Transverse colon (tissue), 3 donors: ENCODE data around the gene SERPINB6.

ENCODE experiments used
- EP300 ChIP-seq: sonication (generic); formaldehyde crosslinking; IDR thresholded peaks from one replicate; pipeline ENCODE4 v1.6.1; 2017; ENCODE audit warnings: antibody characterized with exemption, low read depth
- TF ChIP-seq, protein P1 (sequence below), 5 experiments: fragments of 200-600 bp in 3 of 5; fragments of 450-650 bp in 2 of 5; sonication (generic) in 3 of 5; IDR thresholded peaks; 1 replicate in 2 of 5; 2 replicates in 3 of 5; pipeline ENCODE4 v1.5.1; 2016 to 2017; ENCODE audit warnings: antibody characterized with exemption in 5 of 5, inconsistent platforms in 3 of 5, mild to moderate bottlenecking in 2 of 5, moderate library complexity in 1 of 5

DNA sequence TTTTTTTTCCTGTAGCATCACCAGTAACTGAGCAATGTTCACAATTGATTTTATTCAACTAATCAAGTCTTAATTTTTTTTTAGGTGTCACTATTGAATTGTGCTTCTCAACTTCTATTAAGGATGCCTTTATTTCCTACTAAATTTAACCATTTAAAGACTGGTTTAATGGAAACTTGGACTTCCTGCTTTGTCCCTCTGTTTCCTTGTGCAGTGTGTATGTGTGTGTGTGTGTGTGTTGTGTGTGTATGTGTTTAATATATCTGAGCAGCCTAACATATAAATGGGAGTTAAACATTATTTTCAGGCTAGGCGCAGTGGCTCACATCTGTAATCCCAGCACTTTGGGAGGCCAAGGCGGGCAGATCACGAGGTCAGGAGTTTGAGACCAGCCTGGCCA is 1.8 kb downstream of the SERPINB6 start:
- TF ChIP-seq EP300, result no peak
- TF ChIP-seq, protein P1, sequence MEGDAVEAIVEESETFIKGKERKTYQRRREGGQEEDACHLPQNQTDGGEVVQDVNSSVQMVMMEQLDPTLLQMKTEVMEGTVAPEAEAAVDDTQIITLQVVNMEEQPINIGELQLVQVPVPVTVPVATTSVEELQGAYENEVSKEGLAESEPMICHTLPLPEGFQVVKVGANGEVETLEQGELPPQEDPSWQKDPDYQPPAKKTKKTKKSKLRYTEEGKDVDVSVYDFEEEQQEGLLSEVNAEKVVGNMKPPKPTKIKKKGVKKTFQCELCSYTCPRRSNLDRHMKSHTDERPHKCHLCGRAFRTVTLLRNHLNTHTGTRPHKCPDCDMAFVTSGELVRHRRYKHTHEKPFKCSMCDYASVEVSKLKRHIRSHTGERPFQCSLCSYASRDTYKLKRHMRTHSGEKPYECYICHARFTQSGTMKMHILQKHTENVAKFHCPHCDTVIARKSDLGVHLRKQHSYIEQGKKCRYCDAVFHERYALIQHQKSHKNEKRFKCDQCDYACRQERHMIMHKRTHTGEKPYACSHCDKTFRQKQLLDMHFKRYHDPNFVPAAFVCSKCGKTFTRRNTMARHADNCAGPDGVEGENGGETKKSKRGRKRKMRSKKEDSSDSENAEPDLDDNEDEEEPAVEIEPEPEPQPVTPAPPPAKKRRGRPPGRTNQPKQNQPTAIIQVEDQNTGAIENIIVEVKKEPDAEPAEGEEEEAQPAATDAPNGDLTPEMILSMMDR (IDR thresholded peaks at IDR 0.05), result no peak
